ENCODE data around the gene MAP4K1.
A peak's percentile ranks its signal among the peaks of the same experiment; 100 is the strongest.

MAP4K1 gene

DNA sequence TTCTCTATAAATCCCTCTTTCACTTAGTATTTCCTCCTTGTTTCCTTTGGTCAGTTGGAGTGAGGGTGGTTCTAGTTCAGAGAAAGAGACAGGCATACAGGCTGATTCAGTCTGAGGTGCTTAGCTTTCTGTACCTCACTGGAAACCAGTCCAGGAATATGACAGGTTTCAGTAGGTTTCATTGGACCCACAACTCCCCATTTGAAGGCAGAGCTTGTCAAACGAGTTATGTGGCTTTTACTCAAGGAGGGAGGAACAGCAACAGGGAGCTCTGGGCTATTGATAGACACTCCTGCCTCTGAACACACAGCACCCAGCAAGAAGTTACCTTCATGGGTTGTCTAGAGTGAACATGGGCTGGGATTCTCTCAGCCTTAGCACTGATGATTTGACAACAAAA, 44.2 kb upstream of the MAP4K1 start:
- peak overlapping the region; percentile 27 to 58 for H3K9ac ChIP-seq (ENCODE audit: low read depth in 1 of 2, low read length in 2 of 2)
- no peaks in the 10 kb centered on the region for H3K9me3 ChIP-seq (ENCODE audit: control insufficient read depth in 2 of 2, low read length in 2 of 2)
- H3K36me3 ChIP-seq (ENCODE audit: control insufficient read depth in 2 of 2, insufficient read depth in 2 of 2, low read length in 2 of 2): peaks cover 8 to 17% of the 10 kb centered on the region in 2 donors
- H3K4me1 ChIP-seq (ENCODE audit: control insufficient read depth in 2 of 2, insufficient read depth in 2 of 2, low read length in 2 of 2): peaks cover 90 to 94% of the 10 kb centered on the region in 2 donors
- H3K27ac ChIP-seq (ENCODE audit: low read depth in 2 of 2, low read length in 2 of 2): peak overlapping the region; percentile 75 to 81
- no peak overlapping the region for H3K4me3 ChIP-seq (ENCODE audit: low read length in 2 of 2)
- H3K27me3 ChIP-seq (ENCODE audit: control insufficient read depth in 2 of 2, insufficient read depth in 2 of 2, low read length in 2 of 2): no peaks in the 10 kb centered on the region

GRCh38 chr19:38661136-38661535, 43.4 kb upstream of the MAP4K1 start:
- H3K4me3 ChIP-seq (ENCODE audit: low read length in 2 of 2): no peak overlapping the region
- peaks cover 89 to 93% of the 10 kb centered on the region in 2 donors for H3K4me1 ChIP-seq (ENCODE audit: control insufficient read depth in 2 of 2, insufficient read depth in 2 of 2, low read length in 2 of 2)
- H3K27me3 ChIP-seq (ENCODE audit: control insufficient read depth in 2 of 2, insufficient read depth in 2 of 2, low read length in 2 of 2): no peaks in the 10 kb centered on the region
- peak overlapping the region; percentile 47 to 49 for H3K9ac ChIP-seq (ENCODE audit: low read depth in 1 of 2, low read length in 2 of 2)
- no peaks in the 10 kb centered on the region for H3K9me3 ChIP-seq (ENCODE audit: control insufficient read depth in 2 of 2, low read length in 2 of 2)
- H3K36me3 ChIP-seq (ENCODE audit: control insufficient read depth in 2 of 2, insufficient read depth in 2 of 2, low read length in 2 of 2): peaks cover 13 to 23% of the 10 kb centered on the region in 2 donors
- H3K27ac ChIP-seq (ENCODE audit: low read depth in 2 of 2, low read length in 2 of 2): peak overlapping the region; percentile 78 to 81

- no peak overlapping the region for H3K4me3 ChIP-seq (ENCODE audit: low read length in 2 of 2)
- H3K4me1 ChIP-seq (ENCODE audit: control insufficient read depth in 2 of 2, insufficient read depth in 2 of 2, low read length in 2 of 2): peaks cover 88 to 92% of the 10 kb centered on the region in 2 donors
- H3K36me3 ChIP-seq (ENCODE audit: control insufficient read depth in 2 of 2, insufficient read depth in 2 of 2, low read length in 2 of 2): peaks cover 16 to 23% of the 10 kb centered on the region in 2 donors
- H3K27ac ChIP-seq (ENCODE audit: low read depth in 2 of 2, low read length in 2 of 2): peak overlapping the region; percentile 78 to 81
- no peaks in the 10 kb centered on the region for H3K9me3 ChIP-seq (ENCODE audit: control insufficient read depth in 2 of 2, low read length in 2 of 2)
- H3K27me3 ChIP-seq (ENCODE audit: control insufficient read depth in 2 of 2, insufficient read depth in 2 of 2, low read length in 2 of 2): no peaks in the 10 kb centered on the region
- H3K9ac ChIP-seq (ENCODE audit: low read depth in 1 of 2, low read length in 2 of 2): peak overlapping the region; percentile 47 to 49
Observed at GRCh38 chr19:38660724-38661123, 43.0 kb upstream of the MAP4K1 start.

DNA sequence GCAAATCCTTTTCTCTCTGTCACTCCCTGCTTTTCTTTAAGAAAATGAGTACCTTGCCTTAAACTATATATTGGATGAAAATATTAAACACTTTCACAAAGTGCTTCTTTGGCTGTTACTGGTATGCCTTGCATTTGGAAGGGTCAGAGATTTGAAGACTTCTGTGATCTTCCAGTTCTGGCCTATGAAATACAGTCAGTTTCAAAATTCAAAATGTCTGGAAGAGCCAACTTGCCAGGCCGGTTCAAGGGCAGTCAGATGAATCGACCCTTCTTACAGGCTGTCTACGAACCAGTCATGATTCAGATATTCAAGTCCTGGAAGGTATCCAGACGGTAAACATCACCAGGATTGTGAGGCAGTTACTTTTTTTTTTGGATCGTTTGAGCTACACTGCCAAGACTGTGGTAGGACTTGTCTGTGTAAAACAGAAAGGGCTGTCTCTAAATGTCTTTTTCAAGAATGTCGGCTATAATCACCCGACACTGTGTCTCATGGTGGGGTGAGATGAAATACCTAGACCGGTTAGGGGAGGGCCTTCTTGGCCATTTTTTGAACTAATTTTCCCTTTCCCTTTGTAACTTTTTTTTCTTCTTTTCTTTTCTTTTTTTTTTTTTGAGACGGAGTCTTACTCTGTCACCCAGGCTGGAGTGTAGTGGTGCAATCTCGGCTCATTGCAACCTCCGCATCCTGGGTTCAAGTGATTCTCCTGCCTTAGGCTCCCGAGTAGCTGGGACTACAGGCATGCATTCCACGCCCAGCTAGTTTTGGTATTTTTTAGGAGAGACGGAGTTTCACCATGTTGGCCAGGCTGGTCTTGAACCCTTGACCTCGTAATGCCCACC, 40.9 kb upstream of the MAP4K1 start:
- Histone ChIP-seq H3K4me1 (ENCODE audit: control insufficient read depth in 2 of 2, insufficient read depth in 2 of 2, low read length in 2 of 2) (peaks cover 88 to 92% of the 10 kb centered on the region in 2 donors), H3K27ac (ENCODE audit: low read depth in 2 of 2, low read length in 2 of 2) (peak overlapping the region; percentile 78 to 81), H3K36me3 (ENCODE audit: control insufficient read depth in 2 of 2, insufficient read depth in 2 of 2, low read length in 2 of 2) (peaks cover 16 to 21% of the 10 kb centered on the region in 2 donors), H3K9ac (ENCODE audit: low read depth in 1 of 2, low read length in 2 of 2) (peak overlapping the region; percentile 62 to 66), H3K4me3 (ENCODE audit: low read length in 2 of 2) (peak overlapping the region in 1 of 2 donors; percentile 21), H3K27me3 (ENCODE audit: control insufficient read depth in 2 of 2, insufficient read depth in 2 of 2, low read length in 2 of 2) (no peaks in the 10 kb centered on the region), H3K9me3 (ENCODE audit: control insufficient read depth in 2 of 2, low read length in 2 of 2) (no peaks in the 10 kb centered on the region)

- H3K9ac ChIP-seq (ENCODE audit: low read depth in 1 of 2, low read length in 2 of 2): peak overlapping the region in 1 of 2 donors; percentile 62
- H3K36me3 ChIP-seq (ENCODE audit: control insufficient read depth in 2 of 2, insufficient read depth in 2 of 2, low read length in 2 of 2): peaks cover 13 to 16% of the 10 kb centered on the region in 2 donors
- peaks cover 89 to 92% of the 10 kb centered on the region in 2 donors for H3K4me1 ChIP-seq (ENCODE audit: control insufficient read depth in 2 of 2, insufficient read depth in 2 of 2, low read length in 2 of 2)
- no peaks in the 10 kb centered on the region for H3K9me3 ChIP-seq (ENCODE audit: control insufficient read depth in 2 of 2, low read length in 2 of 2)
- no peaks in the 10 kb centered on the region for H3K27me3 ChIP-seq (ENCODE audit: control insufficient read depth in 2 of 2, insufficient read depth in 2 of 2, low read length in 2 of 2)
- H3K4me3 ChIP-seq (ENCODE audit: low read length in 2 of 2): peak overlapping the region in 1 of 2 donors; percentile 20
- H3K27ac ChIP-seq (ENCODE audit: low read depth in 2 of 2, low read length in 2 of 2): peak overlapping the region; percentile 78 to 81
Observed at GRCh38 chr19:38657633-38658222, 40.0 kb upstream of the MAP4K1 start.

DNA sequence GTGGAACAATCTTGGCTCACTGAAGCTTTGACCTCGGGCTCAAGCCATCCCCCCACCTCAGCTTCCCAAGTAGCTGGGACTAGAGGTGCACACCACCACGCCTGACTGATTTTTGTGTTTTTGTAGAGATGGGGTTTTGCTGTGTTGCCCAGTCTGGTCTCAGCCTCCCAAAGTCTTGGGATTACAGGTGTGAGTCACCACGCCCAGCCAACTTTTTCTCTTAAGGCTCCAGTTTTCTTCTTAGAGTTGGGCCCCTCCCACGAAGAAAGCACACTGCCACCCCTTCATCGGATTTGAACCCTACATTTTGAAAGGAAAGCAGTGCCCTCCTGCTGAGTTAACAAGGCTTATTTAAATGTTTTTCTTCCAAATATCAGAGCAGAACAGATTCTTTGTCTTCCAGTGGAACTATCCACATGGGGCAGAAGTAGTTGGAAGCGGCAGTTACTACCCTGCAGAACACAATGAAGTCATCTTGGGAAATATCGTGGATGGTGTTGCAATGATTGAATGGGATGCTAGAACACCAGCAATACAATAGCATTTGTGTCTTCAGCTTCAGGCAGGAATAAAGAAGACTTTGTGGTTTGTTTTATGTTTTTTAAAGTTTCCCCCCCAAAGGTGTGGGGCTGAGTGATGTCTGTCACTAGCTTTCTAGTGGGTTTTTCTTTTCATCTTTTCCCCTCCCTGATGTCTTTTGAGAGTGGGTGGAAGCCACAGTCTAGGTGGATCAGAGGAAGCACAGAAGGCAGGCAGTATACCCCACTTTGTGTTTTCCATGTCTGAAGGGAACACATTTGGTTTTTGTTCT, 38.6 kb upstream of the MAP4K1 start:
- H3K27ac ChIP-seq (ENCODE audit: low read depth in 2 of 2, low read length in 2 of 2): peak overlapping the region; percentile 96 to 97
- H3K4me1 ChIP-seq (ENCODE audit: control insufficient read depth in 2 of 2, insufficient read depth in 2 of 2, low read length in 2 of 2): peaks cover 92 to 94% of the 10 kb centered on the region in 2 donors
- no peak overlapping the region for H3K9ac ChIP-seq (ENCODE audit: low read depth in 1 of 2, low read length in 2 of 2)
- no peaks in the 10 kb centered on the region for H3K27me3 ChIP-seq (ENCODE audit: control insufficient read depth in 2 of 2, insufficient read depth in 2 of 2, low read length in 2 of 2)
- no peaks in the 10 kb centered on the region for H3K9me3 ChIP-seq (ENCODE audit: control insufficient read depth in 2 of 2, low read length in 2 of 2)
- peaks cover 13 to 16% of the 10 kb centered on the region in 2 donors for H3K36me3 ChIP-seq (ENCODE audit: control insufficient read depth in 2 of 2, insufficient read depth in 2 of 2, low read length in 2 of 2)
- H3K4me3 ChIP-seq (ENCODE audit: low read length in 2 of 2): no peak overlapping the region

DNA sequence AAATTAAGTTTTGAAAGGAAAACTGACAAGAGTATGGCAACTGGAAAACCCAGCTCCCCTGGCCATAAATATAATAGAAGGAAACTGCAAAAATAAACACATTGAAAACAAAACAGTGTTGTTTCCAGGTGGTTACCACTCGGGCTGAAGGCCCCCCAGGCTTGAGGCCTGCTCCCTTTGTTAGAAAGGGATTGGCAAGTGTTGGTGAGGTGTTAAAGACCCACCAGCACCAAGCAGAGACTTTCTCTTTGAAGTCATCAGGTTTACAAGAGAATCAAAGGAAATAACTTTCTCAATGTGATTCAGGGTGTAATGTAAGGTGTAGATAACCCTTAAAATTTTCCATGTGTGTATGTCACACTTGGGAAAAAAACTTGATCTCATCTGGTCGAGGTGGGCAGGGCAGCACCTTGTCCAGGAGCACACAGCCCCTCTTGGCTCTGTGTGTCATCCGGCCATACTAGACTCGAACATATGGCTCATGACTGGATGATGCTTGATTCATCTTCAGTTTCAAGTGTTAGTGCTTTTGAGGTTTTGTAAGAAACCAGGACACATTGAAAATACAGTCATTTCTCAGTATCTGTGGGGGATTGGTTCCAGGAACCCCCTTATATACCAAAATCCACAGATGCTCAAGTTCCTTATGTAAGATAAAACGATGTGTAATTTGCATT, 37.5 kb upstream of the MAP4K1 start:
- H3K4me3 ChIP-seq (ENCODE audit: low read length in 2 of 2): peak overlapping the region in 1 of 2 donors; percentile 16
- no peaks in the 10 kb centered on the region for H3K27me3 ChIP-seq (ENCODE audit: control insufficient read depth in 2 of 2, insufficient read depth in 2 of 2, low read length in 2 of 2)
- peak overlapping the region; percentile 54 to 98 for H3K9ac ChIP-seq (ENCODE audit: low read depth in 1 of 2, low read length in 2 of 2)
- H3K9me3 ChIP-seq (ENCODE audit: control insufficient read depth in 2 of 2, low read length in 2 of 2): no peaks in the 10 kb centered on the region
- peaks cover 10 to 11% of the 10 kb centered on the region in 2 donors for H3K36me3 ChIP-seq (ENCODE audit: control insufficient read depth in 2 of 2, insufficient read depth in 2 of 2, low read length in 2 of 2)
- peaks cover 92 to 94% of the 10 kb centered on the region in 2 donors for H3K4me1 ChIP-seq (ENCODE audit: control insufficient read depth in 2 of 2, insufficient read depth in 2 of 2, low read length in 2 of 2)
- H3K27ac ChIP-seq (ENCODE audit: low read depth in 2 of 2, low read length in 2 of 2): peak overlapping the region; percentile 96 to 97

GRCh38 chr19:38654628-38655055, 36.9 kb upstream of the MAP4K1 start:
- H3K27ac ChIP-seq (ENCODE audit: low read depth in 2 of 2, low read length in 2 of 2): peak overlapping the region; percentile 96 to 97
- no peaks in the 10 kb centered on the region for H3K27me3 ChIP-seq (ENCODE audit: control insufficient read depth in 2 of 2, insufficient read depth in 2 of 2, low read length in 2 of 2)

GRCh38 chr19:38653028-38653571, 35.3 kb upstream of the MAP4K1 start:
- Histone ChIP-seq H3K4me1 (ENCODE audit: control insufficient read depth in 2 of 2, insufficient read depth in 2 of 2, low read length in 2 of 2) (peaks cover 79 to 83% of the 10 kb centered on the region in 2 donors), H3K36me3 (ENCODE audit: control insufficient read depth in 2 of 2, insufficient read depth in 2 of 2, low read length in 2 of 2) (peaks cover 10 to 11% of the 10 kb centered on the region in 2 donors), H3K9ac (ENCODE audit: low read depth in 1 of 2, low read length in 2 of 2) (peak overlapping the region; percentile 54 to 98), H3K27ac (ENCODE audit: low read depth in 2 of 2, low read length in 2 of 2) (peak overlapping the region; percentile 96 to 97), H3K4me3 (ENCODE audit: low read length in 2 of 2) (peak overlapping the region; percentile 24 to 25), H3K9me3 (ENCODE audit: control insufficient read depth in 2 of 2, low read length in 2 of 2) (no peaks in the 10 kb centered on the region), H3K27me3 (ENCODE audit: control insufficient read depth in 2 of 2, insufficient read depth in 2 of 2, low read length in 2 of 2) (no peaks in the 10 kb centered on the region)

More at GRCh38 chr19:38654628-38655055, 36.9 kb upstream of the MAP4K1 start:
- Histone ChIP-seq H3K36me3 (ENCODE audit: control insufficient read depth in 2 of 2, insufficient read depth in 2 of 2, low read length in 2 of 2) (peaks cover 10 to 11% of the 10 kb centered on the region in 2 donors), H3K4me1 (ENCODE audit: control insufficient read depth in 2 of 2, insufficient read depth in 2 of 2, low read length in 2 of 2) (peaks cover 93 to 95% of the 10 kb centered on the region in 2 donors), H3K9ac (ENCODE audit: low read depth in 1 of 2, low read length in 2 of 2) (peak overlapping the region; percentile 54 to 98), H3K9me3 (ENCODE audit: control insufficient read depth in 2 of 2, low read length in 2 of 2) (no peaks in the 10 kb centered on the region), H3K4me3 (ENCODE audit: low read length in 2 of 2) (peak overlapping the region in 1 of 2 donors; percentile 24)
